OCI-LY3 (cell line): ENCODE results near the gene RFC3.

Experiments
- EZH2phosphoT487 ChIP-seq: fragments of 200-600 bp; shearing (Covaris generic); IDR thresholded peaks from 2 replicates; pipeline ENCODE4 v1.6.1; 2018; ENCODE audit warnings: antibody characterized with exemption, mixed run types, low read depth
- TF ChIP-seq, protein P1 (sequence below): fragments of 200-600, 300-600 bp; sonication (generic); IDR thresholded peaks from 2 replicates; pipeline ENCODE4 v1.5.1; 2014; ENCODE audit warnings: antibody characterized with exemption, low read length, low read depth

DNA sequence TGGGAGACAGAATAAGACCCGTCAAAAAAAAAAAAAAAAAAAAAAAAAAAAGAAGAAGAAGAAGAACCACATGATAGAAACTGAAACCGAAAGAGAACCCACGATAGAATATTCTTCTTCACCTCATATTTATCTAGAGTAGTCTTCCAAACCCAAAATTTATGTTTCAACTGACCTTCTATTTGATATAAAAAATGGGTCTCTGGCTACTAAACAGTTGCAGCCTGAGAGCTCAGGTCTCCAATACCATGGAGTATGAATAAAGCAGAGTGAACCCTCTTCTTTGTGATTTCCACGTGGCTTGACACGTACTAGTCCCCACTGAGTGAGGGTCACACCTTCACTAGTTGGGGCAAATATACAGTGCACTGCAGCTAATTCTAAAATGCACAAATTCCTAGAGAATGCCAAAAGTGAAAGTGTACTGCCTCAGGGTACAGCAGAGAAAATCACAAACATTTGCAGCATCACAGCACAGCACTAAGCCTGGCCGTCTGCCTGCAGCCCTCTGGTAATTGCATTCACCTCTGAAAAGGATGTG is 30.8 kb upstream of the RFC3 start:
- TF ChIP-seq, protein P1, sequence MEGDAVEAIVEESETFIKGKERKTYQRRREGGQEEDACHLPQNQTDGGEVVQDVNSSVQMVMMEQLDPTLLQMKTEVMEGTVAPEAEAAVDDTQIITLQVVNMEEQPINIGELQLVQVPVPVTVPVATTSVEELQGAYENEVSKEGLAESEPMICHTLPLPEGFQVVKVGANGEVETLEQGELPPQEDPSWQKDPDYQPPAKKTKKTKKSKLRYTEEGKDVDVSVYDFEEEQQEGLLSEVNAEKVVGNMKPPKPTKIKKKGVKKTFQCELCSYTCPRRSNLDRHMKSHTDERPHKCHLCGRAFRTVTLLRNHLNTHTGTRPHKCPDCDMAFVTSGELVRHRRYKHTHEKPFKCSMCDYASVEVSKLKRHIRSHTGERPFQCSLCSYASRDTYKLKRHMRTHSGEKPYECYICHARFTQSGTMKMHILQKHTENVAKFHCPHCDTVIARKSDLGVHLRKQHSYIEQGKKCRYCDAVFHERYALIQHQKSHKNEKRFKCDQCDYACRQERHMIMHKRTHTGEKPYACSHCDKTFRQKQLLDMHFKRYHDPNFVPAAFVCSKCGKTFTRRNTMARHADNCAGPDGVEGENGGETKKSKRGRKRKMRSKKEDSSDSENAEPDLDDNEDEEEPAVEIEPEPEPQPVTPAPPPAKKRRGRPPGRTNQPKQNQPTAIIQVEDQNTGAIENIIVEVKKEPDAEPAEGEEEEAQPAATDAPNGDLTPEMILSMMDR, result no peak
- no peak for TF ChIP-seq EZH2phosphoT487
